Mammary epithelial cell (primary cell): ENCODE data around the gene GDF11.

Source experiments
- EZH2 ChIP-seq: IDR thresholded peaks from 2 replicates; pipeline ENCODE4 v1.6.1; 2012; ENCODE audit warnings: low read length, inconsistent platforms, borderline replicate concordance
- TF ChIP-seq, protein P1 (sequence below), 2 donors: IDR thresholded peaks in 1 of 2; conservative IDR thresholded peaks in 1 of 2; 2 replicates each; pipeline ENCODE4 v1.5.1; 2011 to 2012; ENCODE audit warnings: inconsistent platforms in 2 of 2, low read length in 2 of 2, mild to moderate bottlenecking in 2 of 2, control low read depth in 1 of 2, low read depth in 1 of 2; ENCODE audit not compliant: insufficient read depth in 1 of 2; ENCODE audit errors: extremely low read depth in 1 of 2

DNA sequence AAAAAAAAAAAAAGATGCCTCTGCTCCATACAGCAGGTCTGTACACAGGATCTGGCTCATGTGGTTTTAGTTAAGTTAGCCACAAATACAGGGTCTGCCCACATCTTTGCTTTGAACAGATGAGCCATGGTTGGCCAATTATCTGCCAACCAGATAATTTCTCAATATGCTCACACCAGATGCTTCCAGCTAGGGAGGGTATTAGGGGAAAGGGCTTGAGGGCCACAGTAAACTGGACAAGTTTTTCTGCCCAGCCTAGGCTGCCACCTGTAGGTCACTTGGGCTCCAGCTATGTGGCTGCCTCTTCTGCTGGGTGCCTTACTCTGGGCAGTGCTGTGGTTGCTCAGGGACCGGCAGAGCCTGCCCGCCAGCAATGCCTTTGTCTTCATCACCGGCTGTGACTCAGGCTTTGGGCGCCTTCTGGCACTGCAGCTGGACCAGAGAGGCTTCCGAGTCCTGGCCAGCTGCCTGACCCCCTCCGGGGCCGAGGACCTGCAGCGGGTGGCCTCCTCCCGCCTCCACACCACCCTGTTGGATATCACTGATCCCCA is 22.0 kb upstream of the GDF11 start:
- TF ChIP-seq, protein P1, sequence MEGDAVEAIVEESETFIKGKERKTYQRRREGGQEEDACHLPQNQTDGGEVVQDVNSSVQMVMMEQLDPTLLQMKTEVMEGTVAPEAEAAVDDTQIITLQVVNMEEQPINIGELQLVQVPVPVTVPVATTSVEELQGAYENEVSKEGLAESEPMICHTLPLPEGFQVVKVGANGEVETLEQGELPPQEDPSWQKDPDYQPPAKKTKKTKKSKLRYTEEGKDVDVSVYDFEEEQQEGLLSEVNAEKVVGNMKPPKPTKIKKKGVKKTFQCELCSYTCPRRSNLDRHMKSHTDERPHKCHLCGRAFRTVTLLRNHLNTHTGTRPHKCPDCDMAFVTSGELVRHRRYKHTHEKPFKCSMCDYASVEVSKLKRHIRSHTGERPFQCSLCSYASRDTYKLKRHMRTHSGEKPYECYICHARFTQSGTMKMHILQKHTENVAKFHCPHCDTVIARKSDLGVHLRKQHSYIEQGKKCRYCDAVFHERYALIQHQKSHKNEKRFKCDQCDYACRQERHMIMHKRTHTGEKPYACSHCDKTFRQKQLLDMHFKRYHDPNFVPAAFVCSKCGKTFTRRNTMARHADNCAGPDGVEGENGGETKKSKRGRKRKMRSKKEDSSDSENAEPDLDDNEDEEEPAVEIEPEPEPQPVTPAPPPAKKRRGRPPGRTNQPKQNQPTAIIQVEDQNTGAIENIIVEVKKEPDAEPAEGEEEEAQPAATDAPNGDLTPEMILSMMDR (conservative IDR thresholded peaks at IDR 0.05 in 1 of 2, IDR thresholded peaks at IDR 0.05 in 1 of 2; ENCODE audit: extremely low read depth in 1 of 2, insufficient read depth in 1 of 2, low read depth in 1 of 2, low read length in 2 of 2) = peak; percentile 52 to 74
- no peak for TF ChIP-seq EZH2
